ENCODE measurements around the gene FEZF2. TPM values are rescaled to one million over a fixed set of nuclear protein-coding genes. Genes with fewer than 3 reads are reported as not detected.
A peak's percentile ranks its signal among the peaks of the same experiment; 100 is the strongest.

FEZF2 gene
- total and polyA plus RNA-seq, 2 of the 8 experiments (the other 6 are each of a cell fraction or from before 2014, with no cell fraction given): 0.06 TPM; not detected in 1

- TF ChIP-seq EZH2 (IDR thresholded peaks at IDR 0.05; ENCODE audit: low read depth, low read length, severe bottlenecking) (peak; percentile 90), CTBP2 (IDR thresholded peaks at IDR 0.05; ENCODE audit: borderline replicate concordance, insufficient read depth, insufficient read length, low read length) (peak; percentile 84)
Measured at GRCh38 chr3:62374341-62375218, 1.2 kb upstream of the FEZF2 start (continued).
